Upper lobe of left lung (tissue), 6 donors: Measurements from ENCODE around the gene SLC7A6. TPM values are rescaled to one million over a fixed set of nuclear protein-coding genes. Genes with fewer than 3 reads are reported as not detected.

ENCODE experiments used
- ATAC-seq, 2 donors: fragments of 200-7000 bp; cut with Tn5 transposase; one replicate each; pipeline ENCODE4 v1.9.1; 2022; ENCODE audit warnings: mild to moderate bottlenecking in 2 of 2, moderate library complexity in 2 of 2; ENCODE audit not compliant: low FRiP score in 2 of 2
- DNase-seq, 2 donors: peaks; one replicate each; pipeline ENCODE4 v3.0.0-alpha.2; 2019 to 2020
- H3K27ac ChIP-seq, 4 donors: fragments of 200-600 bp; sonication (generic); one replicate each; pipeline ENCODE4 v1.5.1; 2016 to 2019
- H3K27me3 ChIP-seq, 4 donors: fragments of 200-600 bp; sonication (generic); one replicate each; pipeline ENCODE4 v1.5.1; 2017 to 2019
- H3K36me3 ChIP-seq, 4 donors: fragments of 200-600 bp; sonication (generic); one replicate each; pipeline ENCODE4 v1.5.1; 2016 to 2019
- H3K4me1 ChIP-seq, 4 donors: fragments of 200-600 bp; sonication (generic); one replicate each; pipeline ENCODE4 v1.5.1; 2018 to 2019
- H3K4me3 ChIP-seq, 4 donors: fragments of 200-600 bp; sonication (generic); one replicate each; pipeline ENCODE4 v1.5.1; 2017 to 2019; ENCODE audit warnings: mild to moderate bottlenecking in 2 of 4, moderate library complexity in 1 of 4
- H3K9me3 ChIP-seq, 4 donors: fragments of 200-600 bp; sonication (generic); one replicate each; pipeline ENCODE4 v1.5.1; 2018 to 2019
- CTCF ChIP-seq, 6 experiments: fragments of 450-650 bp in 4 of 6; fragments of 200-600 bp in 2 of 6; sonication (generic) in 2 of 6; IDR thresholded peaks; one replicate each; pipeline ENCODE4 v1.5.1; 2016 to 2019; ENCODE audit warnings: antibody characterized with exemption in 6 of 6
- EP300 ChIP-seq, 4 donors: sonication (generic); formaldehyde crosslinking; IDR thresholded peaks; one replicate each; pipeline ENCODE4 v1.5.1; 2017; ENCODE audit warnings: antibody characterized with exemption in 4 of 4, control low read depth in 2 of 4
- POLR2A ChIP-seq, 4 donors: fragments of 450-650 bp; IDR thresholded peaks; one replicate each; pipeline ENCODE4 v1.5.1; 2016 to 2017; ENCODE audit warnings: antibody characterized with exemption in 4 of 4, mild to moderate bottlenecking in 2 of 4
- POLR2AphosphoS5 ChIP-seq, 2 donors: sonication (generic); formaldehyde crosslinking; IDR thresholded peaks; one replicate each; pipeline ENCODE4 v1.5.1; 2017; ENCODE audit warnings: antibody characterized with exemption in 2 of 2
- WGBS, 2 donors: methylation state at CpG; one replicate each; pipeline ENCODE4 v1.1.5; 2017 to 2018; 5-methylcytosine and 5-hydroxymethylcytosine counted together
- total RNA-seq, 6 donors: library from RNA; depleted of rRNA in 4 of 6; stranded (reverse); fragments of >200 nt in 4 of 6; gene quantifications; one replicate each; pipeline versions ENCODE4 v1.1.0 to v1.2.1, GENCODE V29; 2016 to 2021
- donor health status: DM: no; HTN: no; CAD: no; lungs with moderate emphysema.
- donor health status: DM: no; HTN: yes; CAD: no; lungs with severe emphysema.

Gene SLC7A6
- total RNA-seq, 6 donors from 2014 or later, result 44.9 to 109 (median 49.5) TPM

- no peak for ATAC-seq
- peaks cover 4 to 23% (median 14%) of the 10 kb centered on the region in 4 donors for H3K4me1 ChIP-seq
- 86 to 91% methylated on average over 6 of the region's 6 CpGs for WGBS, 2 donors
- no peak overlapping the region for H3K4me3 ChIP-seq
- DNase-seq, result no peak
- H3K36me3 ChIP-seq, result peaks cover 8 to 67% (median 36%) of the 10 kb centered on the region in 4 donors
- H3K27me3 ChIP-seq, result no peaks in the 10 kb centered on the region
- TF ChIP-seq EP300 (IDR thresholded peaks at IDR 0.05) (no peak), POLR2A (IDR thresholded peaks at IDR 0.05) (no peak)
- H3K27ac ChIP-seq, result no peak overlapping the region
- H3K9me3 ChIP-seq, result no peaks in the 10 kb centered on the region
Measured at GRCh38 chr16:68250951-68251350, 13.4 kb upstream of the SLC7A6 start.

GRCh38 chr16:68251832-68252231 is 12.5 kb upstream of the SLC7A6 start:
- WGBS, 2 donors, result 85% methylated on average over 5 of the region's 5 CpGs
- Histone ChIP-seq H3K36me3 (peaks cover 8 to 76% (median 37%) of the 10 kb centered on the region in 4 donors), H3K27ac (no peak overlapping the region)

GRCh38 chr16:68252383-68252782 is 11.9 kb upstream of the SLC7A6 start:
- Histone ChIP-seq H3K9me3 (no peaks in the 10 kb centered on the region), H3K27me3 (no peaks in the 10 kb centered on the region), H3K36me3 (peaks cover 8 to 81% (median 37%) of the 10 kb centered on the region in 4 donors), H3K4me1 (peaks cover 0 to 12% (median 4%) of the 10 kb centered on the region in 4 donors), H3K4me3 (no peak overlapping the region), H3K27ac (no peak overlapping the region)
- DNase-seq (no peak), ATAC-seq (no peak)
- no peak for TF ChIP-seq EP300 (IDR thresholded peaks at IDR 0.05)
- no peak for TF ChIP-seq POLR2AphosphoS5 (IDR thresholded peaks at IDR 0.05)
- TF ChIP-seq POLR2A (IDR thresholded peaks at IDR 0.05), result no peak
- no peak for TF ChIP-seq CTCF (IDR thresholded peaks at IDR 0.05)
- WGBS, 2 donors, result 87 to 95% methylated on average over 5 of the region's 5 CpGs

More at GRCh38 chr16:68251832-68252231, 12.5 kb upstream of the SLC7A6 start:
- peaks cover 0 to 14% (median 5%) of the 10 kb centered on the region in 4 donors for H3K4me1 ChIP-seq
- H3K27me3 ChIP-seq, result no peaks in the 10 kb centered on the region
- H3K9me3 ChIP-seq, result no peaks in the 10 kb centered on the region
- no peak overlapping the region for H3K4me3 ChIP-seq
- DNase-seq (no peak), ATAC-seq (no peak)
- TF ChIP-seq CTCF (IDR thresholded peaks at IDR 0.05) (no peak), POLR2AphosphoS5 (IDR thresholded peaks at IDR 0.05) (no peak), EP300 (IDR thresholded peaks at IDR 0.05) (no peak), POLR2A (IDR thresholded peaks at IDR 0.05) (no peak)

GRCh38 chr16:68253721-68254120 is 10.6 kb upstream of the SLC7A6 start:
- H3K4me1 ChIP-seq, result peaks cover 0 to 10% (median 3%) of the 10 kb centered on the region in 4 donors
- H3K27me3 ChIP-seq, result no peaks in the 10 kb centered on the region
- H3K4me3 ChIP-seq, result no peak overlapping the region
- no peak overlapping the region for H3K27ac ChIP-seq
- no peak for TF ChIP-seq EP300 (IDR thresholded peaks at IDR 0.05)
- no peak for TF ChIP-seq POLR2A (IDR thresholded peaks at IDR 0.05)
- no peak for TF ChIP-seq CTCF (IDR thresholded peaks at IDR 0.05)
- no peak for TF ChIP-seq POLR2AphosphoS5 (IDR thresholded peaks at IDR 0.05)
- WGBS, 2 donors, result 90 to 97% methylated on average over 4 of the region's 4 CpGs
- ATAC-seq (no peak), DNase-seq (no peak)
- no peaks in the 10 kb centered on the region for H3K9me3 ChIP-seq
- peaks cover 8 to 90% (median 40%) of the 10 kb centered on the region in 4 donors for H3K36me3 ChIP-seq

GRCh38 chr16:68255712-68256111 is 8.6 kb upstream of the SLC7A6 start:
- Histone ChIP-seq H3K4me3 (no peak overlapping the region), H3K36me3 (peaks cover 8 to 90% (median 49%) of the 10 kb centered on the region in 4 donors), H3K27ac (no peak overlapping the region), H3K4me1 (peaks cover 0 to 10% (median 3%) of the 10 kb centered on the region in 4 donors), H3K27me3 (no peaks in the 10 kb centered on the region), H3K9me3 (no peaks in the 10 kb centered on the region)
- 90 to 95% methylated on average over 8 to 18 of the region's 18 CpGs for WGBS, 2 donors
- peak in 1 of 2 donors; percentile 72 for DNase-seq
- no peak for TF ChIP-seq POLR2AphosphoS5 (IDR thresholded peaks at IDR 0.05)
- TF ChIP-seq POLR2A (IDR thresholded peaks at IDR 0.05), result no peak
- no peak for TF ChIP-seq CTCF (IDR thresholded peaks at IDR 0.05)
- ATAC-seq, result no peak
